Epithelial cell of esophagus (primary cell): ENCODE measurements around the gene BZW2.
A peak's percentile ranks its signal among the peaks of the same experiment; 100 is the strongest.

Experiments used
- DNase-seq: peaks from one replicate; pipeline ENCODE4 v3.0.0; 2010; ENCODE audit warnings: low read depth
- H3K4me3 ChIP-seq: 2 replicates; pipeline ENCODE4 v1.5.1; 2011; ENCODE audit warnings: mild to moderate bottlenecking, low read length, control low read depth
- CTCF ChIP-seq: IDR thresholded peaks from 2 replicates; pipeline ENCODE4 v1.5.1; 2011; ENCODE audit warnings: low read depth, mild to moderate bottlenecking, low read length, control low read depth, inconsistent platforms; ENCODE audit not compliant: insufficient read depth; ENCODE audit errors: missing control alignments

BZW2 gene

GRCh38 chr7:16739863-16740622 lies 94.1 kb downstream of the BZW2 start:
- peak; percentile 97 for DNase-seq
- H3K4me3 ChIP-seq, result no peak overlapping the region
- no peak for TF ChIP-seq CTCF

GRCh38 chr7:16740623-16740953 lies 94.6 kb downstream of the BZW2 start:
- no peak overlapping the region for H3K4me3 ChIP-seq
- TF ChIP-seq CTCF, result no peak
- no peak for DNase-seq

GRCh38 chr7:16740996-16741395 lies 95.0 kb downstream of the BZW2 start:
- no peak for DNase-seq
- no peak overlapping the region for H3K4me3 ChIP-seq
- TF ChIP-seq CTCF, result no peak

GRCh38 chr7:16741676-16742075 lies 95.7 kb downstream of the BZW2 start:
- H3K4me3 ChIP-seq, result no peak overlapping the region
- peak; percentile 27 for DNase-seq
- TF ChIP-seq CTCF, result no peak

- no peak for DNase-seq
- H3K4me3 ChIP-seq, result no peak overlapping the region
- no peak for TF ChIP-seq CTCF
Observed at GRCh38 chr7:16742547-16742946, 96.6 kb downstream of the BZW2 start.

- TF ChIP-seq CTCF, result no peak
- H3K4me3 ChIP-seq, result no peak overlapping the region
- peak; percentile 39 for DNase-seq
Observed at GRCh38 chr7:16743236-16743635, 97.3 kb downstream of the BZW2 start.
